IMR-90 (cell line): ENCODE results near the gene NME7. TPM values are rescaled to one million over a fixed set of nuclear protein-coding genes. Genes with fewer than 3 reads are reported as not detected.

Source experiments
- ATAC-seq: fragments of 200-7000 bp; cut with Tn5 transposase; 2 replicates; pipeline ENCODE4 v1.9.1; 2020; ENCODE audit warnings: low read depth, mild to moderate bottlenecking, moderate library complexity
- BruUV-seq: library from RNA; stranded (reverse); fragments of 400-500 nt; replicated peaks from 2 replicates; lab custom pipeline; 2021; lab: Mats Ljungman, UMichigan
- CTCF ChIA-PET: fragments of 300-600 bp; formaldehyde crosslinking; extraction: SDS; loops from one replicate; lab custom pipeline; 2021; ENCODE audit warnings: antibody characterized with exemption; lab: Yijun Ruan, JAX
- POLR2A ChIA-PET: fragments of 300-600 bp; sonication (Branson Sonifier 250); formaldehyde crosslinking; loops from one replicate; lab custom pipeline; 2022; ENCODE audit warnings: antibody characterized with exemption; ENCODE audit not compliant: unreplicated experiment; lab: Charles Lee
- DNase-seq: peaks from one replicate; pipeline ENCODE4 v3.0.0; 2013
- H2AFZ ChIP-seq: replicated peaks from 2 replicates; pipeline ENCODE3; 2013; ENCODE audit warnings: low read length, mild to moderate bottlenecking; ENCODE audit not compliant: poor library complexity
- H2AK5ac ChIP-seq: 2 replicates; pipeline ENCODE4 v1.6.1; 2013; ENCODE audit warnings: low read depth, low read length, inconsistent platforms
- H2AK9ac ChIP-seq: replicated peaks from 2 replicates; pipeline ENCODE3; 2013; ENCODE audit warnings: mild to moderate bottlenecking, low read depth, low read length, moderate library complexity; ENCODE audit not compliant: poor library complexity
- H2BK120ac ChIP-seq: 2 replicates; pipeline ENCODE4 v1.6.1; 2013; ENCODE audit warnings: low read depth, low read length, inconsistent platforms
- H2BK15ac ChIP-seq: 3 replicates; pipeline ENCODE4 v1.6.1; 2013; ENCODE audit warnings: low read depth, low read length, inconsistent platforms
- H2BK20ac ChIP-seq: 2 replicates; pipeline ENCODE4 v1.6.1; 2013; ENCODE audit warnings: low read depth, mild to moderate bottlenecking, inconsistent platforms, low read length, moderate library complexity
- H2BK5ac ChIP-seq: 2 replicates; pipeline ENCODE4 v1.6.1; 2013; ENCODE audit warnings: mild to moderate bottlenecking, low read depth, low read length, inconsistent platforms; ENCODE audit not compliant: poor library complexity, severe bottlenecking
- H3K14ac ChIP-seq: replicated peaks from 2 replicates; pipeline ENCODE4 v1.6.1; 2013; ENCODE audit warnings: low read depth, low read length, inconsistent platforms
- H3K18ac ChIP-seq: 2 replicates; pipeline ENCODE4 v1.6.1; 2013; ENCODE audit warnings: low read depth, low read length, control low read depth
- H3K23ac ChIP-seq: 2 replicates; pipeline ENCODE4 v1.6.1; 2013; ENCODE audit warnings: low read depth, low read length, inconsistent platforms
- H3K27ac ChIP-seq: 2 replicates; pipeline ENCODE4 v1.5.1; 2013; ENCODE audit warnings: mild to moderate bottlenecking, control low read depth, low read length; ENCODE audit not compliant: insufficient read depth
- H3K27me3 ChIP-seq: 2 replicates; pipeline ENCODE4 v1.6.1; 2013; ENCODE audit warnings: low read length; ENCODE audit not compliant: control insufficient read depth, insufficient read depth
- H3K36me3 ChIP-seq: 2 replicates; pipeline ENCODE4 v1.6.1; 2013; ENCODE audit warnings: low read length, mixed read lengths; ENCODE audit not compliant: control insufficient read depth, insufficient read depth
- H3K4ac ChIP-seq: 2 replicates; pipeline ENCODE4 v1.6.1; 2013; ENCODE audit warnings: low read depth, low read length, inconsistent platforms
- H3K4me1 ChIP-seq: 2 replicates; pipeline ENCODE4 v1.6.1; 2013; ENCODE audit warnings: low read length, mixed read lengths; ENCODE audit not compliant: control insufficient read depth, insufficient read depth
- H3K4me2 ChIP-seq: 2 replicates; pipeline ENCODE4 v1.6.1; 2013; ENCODE audit warnings: low read depth, mild to moderate bottlenecking, control low read depth, low read length, moderate library complexity
- H3K4me3 ChIP-seq: 2 replicates; pipeline ENCODE4 v1.5.1; 2013; ENCODE audit warnings: low read depth, mild to moderate bottlenecking, control low read depth, low read length, moderate library complexity; ENCODE audit not compliant: insufficient read depth
- H3K56ac ChIP-seq: 2 replicates; pipeline ENCODE4 v1.6.1; 2013; ENCODE audit warnings: low read length, inconsistent platforms; ENCODE audit not compliant: insufficient read depth; ENCODE audit errors: extremely low read depth
- H3K79me1 ChIP-seq, 2 experiments: 2 replicates each; pipeline ENCODE4 v1.6.1; 2013; ENCODE audit warnings: low read length in 2 of 2, inconsistent platforms in 1 of 2, low read depth in 1 of 2
- H3K9ac ChIP-seq: 2 replicates; pipeline ENCODE4 v1.6.1; 2013; ENCODE audit warnings: low read depth, low read length, control low read depth
- H3K9me1 ChIP-seq: 2 replicates; pipeline ENCODE4 v1.6.1; 2013; ENCODE audit warnings: low read length, inconsistent platforms; ENCODE audit not compliant: insufficient read depth
- H3K9me3 ChIP-seq: 2 replicates; pipeline ENCODE4 v1.6.1; 2013; ENCODE audit warnings: low read length; ENCODE audit not compliant: control insufficient read depth, insufficient read depth
- H4K20me1 ChIP-seq: 2 replicates; pipeline ENCODE4 v1.6.1; 2013; ENCODE audit warnings: low read length, inconsistent platforms; ENCODE audit not compliant: insufficient read depth
- H4K5ac ChIP-seq: 2 replicates; pipeline ENCODE4 v1.6.1; 2013; ENCODE audit warnings: mild to moderate bottlenecking, low read depth, low read length, control low read depth
- H4K8ac ChIP-seq, 2 experiments: 2 replicates each; pipeline ENCODE4 v1.6.1; 2013; ENCODE audit warnings: low read depth in 2 of 2, low read length in 2 of 2, control low read depth in 1 of 2, inconsistent platforms in 1 of 2
- H4K91ac ChIP-seq: 2 replicates; pipeline ENCODE4 v1.6.1; 2013; ENCODE audit warnings: low read depth, low read length, inconsistent platforms; ENCODE audit not compliant: insufficient read depth
- BHLHE40 ChIP-seq: fragments of 150-350 bp; IDR thresholded peaks from 2 replicates; pipeline ENCODE4 v1.6.1; 2016; ENCODE audit warnings: mild to moderate bottlenecking, low read depth, low read length
- CEBPB ChIP-seq: IDR thresholded peaks from 2 replicates; pipeline ENCODE4 v1.6.1; 2012; ENCODE audit warnings: low read depth, low read length, improper control_type of control experiment
- CHD1 ChIP-seq: IDR thresholded peaks from 2 replicates; pipeline ENCODE4 v1.6.1; 2012; ENCODE audit warnings: low read depth, low read length, improper control_type of control experiment
- MAZ ChIP-seq: IDR thresholded peaks from 2 replicates; pipeline ENCODE4 v1.6.1; 2012; ENCODE audit warnings: low read depth, mild to moderate bottlenecking, low read length, improper control_type of control experiment, moderate library complexity, borderline replicate concordance
- RAD21 ChIP-seq: IDR thresholded peaks from 2 replicates; pipeline ENCODE4 v1.6.1; 2012; ENCODE audit warnings: low read length, improper control_type of control experiment
- SMC3 ChIP-seq: fragments of 150-350 bp; IDR thresholded peaks from 2 replicates; pipeline ENCODE4 v1.6.1; 2016; ENCODE audit warnings: low read depth, mild to moderate bottlenecking, antibody characterized with exemption, low read length, moderate library complexity
- WGBS, 2 experiments: methylation state at CpG; one replicate each; pipeline versions ENCODE4 v1.1.5 to v1.1.7; 2013; ENCODE audit warnings: missing lambda C conversion rate in 2 of 2; ENCODE audit not compliant: insufficient read length in 1 of 2; ENCODE audit errors: extremely low coverage in 2 of 2; 5-methylcytosine and 5-hydroxymethylcytosine counted together
- dilution Hi-C: fragments of 300-500 bp; cut with HindIII; formaldehyde crosslinking; loops from one replicate; pipeline ENCODE4 v1.14.3; 2018; ENCODE audit warnings: low sequenced_read_pairs; ENCODE audit not compliant: unreplicated experiment
- in situ Hi-C: fragments of 300-500 bp; cut with MboI; formaldehyde crosslinking; loops from 3 replicates; pipeline ENCODE4 v1.14.3; 2019; ENCODE audit warnings: low sequenced_read_pairs, inconsistent platforms, mixed read lengths
- intact Hi-C: fragments of 100-400 bp; cut with micrococcal nuclease; formaldehyde crosslinking; loops from 2 replicates; pipeline ENCODE4 v1.10.0; 2022
- polyA plus RNA-seq, 3 experiments: library from polyadenylated mRNA; depleted of rRNA; stranded (reverse); fragments of >200 nt; gene quantifications; 2 replicates each; pipeline ENCODE4 v1.2.3, GENCODE V29; 2012; ENCODE audit warnings: low replicate concordance in 1 of 3
- total RNA-seq: library from RNA; depleted of rRNA; stranded (reverse); fragments of >200 nt; gene quantifications from 2 replicates; pipeline ENCODE4 v1.2.3, GENCODE V29; 2012

Gene NME7
- total and polyA plus RNA-seq, 2 of the 4 experiments (the other 2 are of a cell fraction) = 18.3 to 22.4 TPM

- Histone ChIP-seq H3K9me3 (no peaks in the 10 kb centered on the region), H3K9ac (no peak overlapping the region), H4K91ac (no peak overlapping the region), H4K8ac (no peak overlapping the region), H2BK20ac (no peak overlapping the region), H4K20me1 (no peaks in the 10 kb centered on the region), H3K4me3 (no peak overlapping the region), H2BK120ac (no peak overlapping the region), H2AFZ (no peak overlapping the region), H3K14ac (no peak overlapping the region), H3K56ac (no peak overlapping the region), H3K9me1 (peaks cover 6% of the 10 kb centered on the region; the same call in 1 of the 2 replicates), H3K4ac (no peak overlapping the region), H2AK9ac (no peak overlapping the region), H3K27me3 (no peaks in the 10 kb centered on the region), H3K79me1 (0 out of 4 replicates have a peak, but pooled peaks cover 0 to 6% of the 10 kb centered on the region in 2 experiments), H3K27ac (no peak overlapping the region), H4K5ac (no peak overlapping the region), H3K23ac (no peak overlapping the region), H3K36me3 (no peaks in the 10 kb centered on the region), H3K4me1 (peaks cover 2% of the 10 kb centered on the region; the same call in 1 of the 2 replicates), H3K4me2 (no peak overlapping the region), H2BK5ac (no peak overlapping the region), H2BK15ac (no peak overlapping the region), H2AK5ac (no peak overlapping the region), H3K18ac (no peak overlapping the region)
- CTCF ChIA-PET = no interaction called here
- POLR2A ChIA-PET = no interaction called here
- no peak for TF ChIP-seq CEBPB
- TF ChIP-seq CHD1 = no peak
- no peak for TF ChIP-seq SMC3
- no peak for TF ChIP-seq BHLHE40
- TF ChIP-seq RAD21 = no peak
- no peak for TF ChIP-seq MAZ
- DNase-seq (no peak), ATAC-seq (no peak)
- dilution Hi-C loops (no loop called here), in situ Hi-C loops (no loop called here), intact Hi-C loops (no loop called here)
- WGBS, 2 experiments = 80% methylated on average over 1 of the region's 3 CpGs; no CpG with 5 or more reads in 1 of the 2 experiments
- no TSS peak for BruUV-seq
These were observed 164.6 kb downstream of the NME7 start for GRCh38 chr1:169202791-169203665.
